ACHN (cell line): ENCODE data around the gene ATXN3L.
A peak's percentile ranks its signal among the peaks of the same experiment; 100 is the strongest.
"Not testable (repeated sequence)": the region's sequence is repeated elsewhere in the genome, so short reads cannot be mapped to it uniquely, and the experiment has no call there.

Experiments used
- DNase-seq: peaks from one replicate; pipeline ENCODE4 v3.0.0-alpha.2; 2015
- in situ Hi-C: cut with HindIII; loops from 2 replicates; pipeline ENCODE4 v1.10.0; 2017; ENCODE audit warnings: low sequenced_read_pairs, low pct_ligation_motif_present, low pct_unique_long_range_greater_than_20kb

Gene ATXN3L

GRCh38 chrX:13317366-13317765 is 2.5 kb downstream of the ATXN3L start:
- DNase-seq, result no peak
- in situ Hi-C loops, result no loop called here

DNA sequence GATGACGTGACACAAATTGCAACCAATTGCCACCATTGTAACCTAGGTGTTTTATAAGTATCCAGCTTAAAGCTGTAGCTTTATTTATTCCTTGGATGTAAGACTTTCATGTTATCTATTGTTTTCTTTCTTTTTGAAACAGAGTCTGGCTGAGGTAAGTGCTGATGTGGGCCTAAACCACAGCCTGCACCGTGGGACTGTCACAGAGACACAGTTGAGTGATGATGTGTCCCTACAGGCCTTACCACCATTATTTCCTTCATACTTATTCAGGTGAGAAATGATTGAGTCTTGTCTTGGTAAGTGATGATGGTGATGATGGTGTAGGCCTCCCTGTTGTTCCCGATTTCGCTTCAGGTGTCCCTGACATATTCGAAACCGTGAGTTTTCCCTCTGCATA is 8.3 kb downstream of the ATXN3L start:
- DNase-seq, result no peak
- in situ Hi-C loops, result no loop called here

DNA sequence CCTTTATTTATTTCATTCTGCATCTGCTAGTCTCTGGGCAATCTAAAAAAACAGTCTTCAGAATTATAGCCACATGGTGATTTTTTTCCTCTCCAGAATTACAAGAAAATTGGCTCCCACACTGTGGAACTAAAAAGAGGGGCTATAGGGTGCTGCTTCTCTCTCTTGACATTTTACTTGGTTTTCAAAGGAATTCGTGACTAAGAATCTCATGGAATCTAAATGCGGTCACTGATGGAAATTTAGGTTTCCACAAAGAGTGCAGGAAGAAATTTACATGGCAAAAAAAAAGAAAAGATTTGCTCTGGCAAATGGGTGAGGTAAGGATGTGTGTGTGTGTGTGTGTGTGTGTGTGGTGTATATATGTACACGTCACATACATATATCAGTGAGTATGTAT is 10.2 kb downstream of the ATXN3L start:
- no peak for DNase-seq
- in situ Hi-C loops, result no loop called here

DNA sequence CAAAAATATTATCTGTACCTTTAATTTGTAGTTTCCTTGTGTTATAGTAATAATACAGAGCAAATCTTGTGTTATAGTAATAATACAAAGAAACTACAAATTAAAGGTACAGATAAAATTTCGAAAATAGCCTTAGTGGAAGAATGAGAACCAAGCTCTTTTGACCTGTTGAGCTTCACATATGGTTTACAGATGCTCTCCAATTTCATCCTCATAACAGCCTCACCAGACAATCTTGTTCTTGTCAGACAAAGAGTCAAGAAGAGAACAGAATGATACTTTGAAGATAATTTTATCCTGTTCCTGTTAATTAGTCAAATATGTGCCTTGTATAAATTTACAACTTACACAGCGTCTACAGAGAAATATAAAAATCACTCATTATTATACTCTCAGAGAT is 12.8 kb downstream of the ATXN3L start:
- in situ Hi-C loops, result no loop called here
- DNase-seq, result no peak

GRCh38 chrX:13305108-13305507 is 14.7 kb downstream of the ATXN3L start:
- in situ Hi-C loops, result no loop called here
- no peak for DNase-seq

- in situ Hi-C loops, result no loop called here
Measured at GRCh38 chrX:13304052-13304451, 15.8 kb downstream of the ATXN3L start.

GRCh38 chrX:13303248-13303647 is 16.6 kb downstream of the ATXN3L start:
- in situ Hi-C loops, result not testable (repeated sequence)

More at GRCh38 chrX:13304052-13304451, 15.8 kb downstream of the ATXN3L start:
- no peak for DNase-seq

DNA sequence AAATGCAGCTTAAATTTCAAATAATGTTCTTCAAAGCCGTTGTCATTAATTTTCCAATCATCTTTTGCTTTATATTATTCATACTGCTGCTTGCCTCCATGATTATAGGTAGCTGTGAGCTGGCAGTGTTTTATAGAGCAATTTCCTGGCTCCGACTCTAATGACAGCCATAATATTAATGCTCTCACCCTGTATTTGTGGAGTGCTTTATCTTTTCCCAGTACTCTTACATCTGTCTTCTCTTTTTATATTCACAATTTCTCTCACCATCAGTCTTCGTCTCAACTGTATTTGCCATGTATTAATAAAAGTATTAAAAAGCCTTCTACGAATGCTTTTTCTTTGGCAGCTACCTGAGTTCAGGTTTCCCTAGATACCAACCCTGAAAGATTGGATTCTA is 21.0 kb downstream of the ATXN3L start:
- in situ Hi-C loops, result no loop called here
- DNase-seq, result no peak

More at GRCh38 chrX:13303248-13303647, 16.6 kb downstream of the ATXN3L start:
- DNase-seq, result not testable (repeated sequence)

GRCh38 chrX:13295841-13296240 is 24.0 kb downstream of the ATXN3L start:
- in situ Hi-C loops, result no loop called here
- no peak for DNase-seq

- DNase-seq, result no peak
- in situ Hi-C loops, result no loop called here
Measured at GRCh38 chrX:13293700-13294099, 26.2 kb downstream of the ATXN3L start.

DNA sequence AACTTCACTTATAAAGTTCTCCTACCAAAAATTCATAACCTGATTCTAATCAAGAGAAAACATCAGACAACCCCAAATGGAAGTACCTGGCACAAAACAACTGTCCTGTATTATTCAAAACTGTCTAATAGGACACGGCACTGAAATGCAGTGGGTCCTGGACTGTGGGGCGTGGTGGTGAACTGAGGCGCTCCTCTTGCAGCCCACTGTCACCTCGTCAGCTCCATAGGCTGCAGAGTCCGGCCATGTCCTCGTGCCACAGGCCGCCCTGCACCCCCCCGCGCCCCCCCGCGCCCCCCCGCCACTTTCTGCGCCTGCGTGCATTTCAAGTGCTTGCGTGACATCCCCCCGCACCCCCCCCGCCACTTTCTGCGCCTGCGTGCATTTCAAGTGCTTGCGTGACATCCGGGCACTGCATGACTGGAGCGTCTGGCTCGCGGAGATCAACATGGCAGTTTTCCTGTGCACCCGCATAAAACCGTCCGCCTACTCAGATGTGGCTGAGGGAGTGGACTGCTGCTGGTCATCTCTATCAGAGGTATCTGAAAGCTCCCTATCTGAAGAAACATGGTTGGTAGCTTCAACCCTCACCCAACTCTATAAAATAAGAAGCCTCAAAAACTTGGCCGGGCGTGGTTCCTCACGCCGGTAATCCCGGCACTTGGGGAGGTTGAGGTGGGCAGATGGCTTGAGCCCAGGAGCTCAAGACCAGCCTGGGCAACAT is 28.8 kb downstream of the ATXN3L start:
- no peak for DNase-seq
- in situ Hi-C loops, result no loop called here

DNA sequence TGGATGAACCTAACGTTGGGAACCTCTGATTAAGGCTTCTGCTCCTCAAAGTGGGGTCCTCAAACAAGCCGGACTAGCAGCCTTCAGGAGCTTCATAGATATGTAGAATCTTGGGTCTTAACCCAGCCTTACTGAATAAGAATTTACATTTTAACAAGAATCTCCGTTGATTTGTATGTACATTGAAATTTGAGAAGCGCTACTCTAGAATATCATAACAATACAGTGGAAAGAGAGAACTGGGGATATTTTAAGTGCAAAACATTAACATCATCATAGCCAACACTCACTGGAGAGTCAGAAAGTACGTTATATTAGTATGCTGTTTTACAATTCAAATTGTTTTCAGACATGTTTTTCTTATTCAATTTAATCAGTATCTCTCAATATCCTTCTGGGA is 31.2 kb downstream of the ATXN3L start:
- no peak for DNase-seq
- in situ Hi-C loops, result no loop called here

DNA sequence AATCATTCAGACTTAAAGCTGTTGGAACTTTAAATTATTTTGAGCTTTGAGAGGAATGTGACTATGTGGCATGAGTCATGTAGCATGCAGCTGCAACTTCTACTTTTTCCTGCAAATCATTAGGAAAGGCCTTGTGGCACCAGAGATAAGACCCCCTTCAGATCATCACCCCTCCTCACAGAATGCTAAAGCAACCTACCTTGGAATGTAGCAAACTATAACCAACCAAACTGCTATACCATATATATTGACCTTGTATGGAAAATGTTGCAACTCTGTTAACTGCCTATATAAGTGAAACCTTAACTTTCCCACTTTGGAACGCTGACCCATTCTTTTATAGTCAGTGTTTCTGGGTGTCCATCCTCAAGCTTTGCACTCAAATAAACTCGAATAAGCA is 32.0 kb downstream of the ATXN3L start:
- in situ Hi-C loops, result no loop called here
- DNase-seq, result peak; percentile 7

- in situ Hi-C loops, result no loop called here
- DNase-seq, result no peak
Measured at GRCh38 chrX:13285693-13286092, 34.2 kb downstream of the ATXN3L start.

GRCh38 chrX:13285229-13285628 is 34.6 kb downstream of the ATXN3L start:
- no peak for DNase-seq
- in situ Hi-C loops, result no loop called here

- no peak for DNase-seq
- in situ Hi-C loops, result no loop called here
Measured at GRCh38 chrX:13284570-13284969, 35.3 kb downstream of the ATXN3L start.

DNA sequence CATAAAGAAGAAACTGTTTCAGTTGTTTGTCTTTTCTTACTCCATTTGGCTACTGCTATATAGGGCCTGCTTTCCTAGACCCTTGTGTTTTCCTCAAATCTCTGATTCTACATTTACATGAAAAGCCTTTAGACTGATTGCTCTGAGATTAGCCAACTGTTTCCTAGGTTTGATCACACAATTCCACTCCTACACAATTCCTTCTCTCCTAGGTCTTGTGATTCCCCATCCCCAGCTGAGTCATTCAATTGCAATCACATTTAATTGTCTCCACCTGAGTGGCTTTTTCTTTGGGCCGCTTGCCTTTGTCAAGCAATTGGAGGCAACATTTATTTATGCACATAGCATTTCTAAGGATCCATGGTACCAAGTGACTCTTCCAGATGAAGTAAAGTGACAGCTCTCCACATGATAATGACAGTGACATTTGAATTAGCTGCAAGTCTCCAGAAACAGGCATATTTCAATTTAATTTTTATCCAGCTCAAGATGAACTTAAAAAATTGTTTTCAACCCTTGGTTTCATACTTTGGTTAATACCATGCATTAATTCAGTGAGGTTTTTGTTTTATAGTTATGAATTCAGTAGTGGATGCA is 35.8 kb downstream of the ATXN3L start:
- in situ Hi-C loops, result no loop called here
- DNase-seq, result no peak

GRCh38 chrX:13283512-13283911 is 36.3 kb downstream of the ATXN3L start:
- DNase-seq, result no peak
- in situ Hi-C loops, result no loop called here

- no peak for DNase-seq
- in situ Hi-C loops, result no loop called here
Measured at GRCh38 chrX:13281289-13281688, 38.6 kb downstream of the ATXN3L start.

DNA sequence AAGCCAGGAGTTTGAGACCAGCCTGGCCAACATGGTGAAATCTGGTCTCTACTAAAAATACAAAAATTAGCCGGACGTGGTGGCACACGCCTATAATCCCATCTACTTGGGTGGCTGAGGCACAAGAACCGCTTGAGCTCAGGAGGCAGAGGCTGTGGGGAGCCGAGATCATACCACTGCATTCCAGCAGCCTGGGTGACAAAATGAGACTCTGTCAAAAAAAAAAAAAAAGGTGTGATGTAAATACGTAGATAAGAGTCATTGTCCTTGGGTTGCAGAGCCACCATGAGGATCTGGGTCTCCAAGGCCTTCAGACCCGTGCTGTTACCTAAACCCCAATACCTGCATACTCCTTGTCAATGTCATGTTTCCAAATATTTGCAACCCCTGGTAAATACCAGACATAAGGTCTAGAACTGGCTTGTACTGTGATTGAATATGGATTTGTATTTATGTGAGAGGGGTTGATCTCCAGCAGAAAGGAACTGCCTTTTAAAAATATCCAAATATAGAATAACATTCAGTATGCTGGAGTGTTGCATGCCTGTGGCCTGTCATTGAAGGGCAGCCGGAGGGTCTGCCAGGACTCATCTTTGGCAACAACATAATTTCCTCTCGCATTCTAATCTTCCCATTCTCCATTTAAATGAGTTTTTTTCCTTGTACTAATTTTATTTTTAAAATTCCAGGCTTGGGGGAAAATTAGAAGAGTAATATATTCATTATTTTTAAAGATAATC is 40.4 kb downstream of the ATXN3L start:
- no peak for DNase-seq
- in situ Hi-C loops, result no loop called here
